Osteocyte (in vitro differentiated cells): Measurements from ENCODE around the gene NRIP3. TPM values are rescaled to one million over a fixed set of nuclear protein-coding genes. Genes with fewer than 3 reads are reported as not detected.

Experiments used
- DNase-seq: peaks from one replicate; pipeline ENCODE4 v3.0.0; 2021; ENCODE audit warnings: mixed read lengths; ENCODE audit not compliant: unreplicated experiment; ENCODE audit errors: extremely low spot score
- H3K27ac Mint-ChIP-seq: one replicate; pipeline ENCODE4 v1.8.0; 2021; ENCODE audit warnings: mild to moderate bottlenecking, mixed read lengths; ENCODE audit not compliant: unreplicated experiment
- H3K27me3 Mint-ChIP-seq: one replicate; pipeline ENCODE4 v1.8.0; 2021; ENCODE audit warnings: mixed read lengths; ENCODE audit not compliant: unreplicated experiment
- H3K36me3 Mint-ChIP-seq: one replicate; pipeline ENCODE4 v1.8.0; 2021; ENCODE audit warnings: mixed read lengths; ENCODE audit not compliant: unreplicated experiment
- H3K4me1 Mint-ChIP-seq: one replicate; pipeline ENCODE4 v1.8.0; 2021; ENCODE audit warnings: mixed read lengths; ENCODE audit not compliant: unreplicated experiment
- H3K4me3 Mint-ChIP-seq: one replicate; pipeline ENCODE4 v1.8.0; 2021; ENCODE audit warnings: mild to moderate bottlenecking, moderate library complexity, mixed read lengths; ENCODE audit not compliant: unreplicated experiment
- H3K9me3 Mint-ChIP-seq: one replicate; pipeline ENCODE4 v1.8.0; 2021; ENCODE audit warnings: mixed read lengths; ENCODE audit not compliant: unreplicated experiment
- CTCF ChIP-seq: fragments of 200-600 bp; sonication (generic); IDR thresholded peaks from 2 replicates; pipeline ENCODE4 v1.5.0; 2021; ENCODE audit warnings: antibody characterized with exemption, mild to moderate bottlenecking, moderate library complexity
- total RNA-seq: library from RNA; stranded (reverse); gene quantifications from 2 replicates; pipeline ENCODE4 v1.2.1, GENCODE V29; 2021

NRIP3 gene
- total RNA-seq, 1 donor from 2014 or later = 0.97 TPM

- TF ChIP-seq CTCF = no peak
- Mint-ChIP-seq H3K27ac (no peak overlapping the region), H3K36me3 (no peaks in the 10 kb centered on the region), H3K27me3 (no peaks in the 10 kb centered on the region), H3K9me3 (no peaks in the 10 kb centered on the region), H3K4me1 (no peaks in the 10 kb centered on the region), H3K4me3 (no peak overlapping the region)
- no peak for DNase-seq
Measured at GRCh38 chr11:9028581-9028980, 24.8 kb upstream of the NRIP3 start.

GRCh38 chr11:9025101-9025850 lies 21.5 kb upstream of the NRIP3 start:
- TF ChIP-seq CTCF = no peak

GRCh38 chr11:9022961-9023680 lies 19.3 kb upstream of the NRIP3 start:
- Mint-ChIP-seq H3K4me1 (no peaks in the 10 kb centered on the region), H3K36me3 (no peaks in the 10 kb centered on the region), H3K27me3 (no peaks in the 10 kb centered on the region), H3K4me3 (no peak overlapping the region), H3K9me3 (no peaks in the 10 kb centered on the region), H3K27ac (no peak overlapping the region)
- DNase-seq = no peak
- no peak for TF ChIP-seq CTCF

More at GRCh38 chr11:9025101-9025850, 21.5 kb upstream of the NRIP3 start:
- Mint-ChIP-seq H3K4me1 (no peaks in the 10 kb centered on the region), H3K27me3 (no peaks in the 10 kb centered on the region), H3K36me3 (no peaks in the 10 kb centered on the region), H3K9me3 (no peaks in the 10 kb centered on the region), H3K27ac (no peak overlapping the region), H3K4me3 (no peak overlapping the region)
- no peak for DNase-seq

GRCh38 chr11:9020916-9021315 lies 17.1 kb upstream of the NRIP3 start:
- TF ChIP-seq CTCF = no peak
- H3K9me3 Mint-ChIP-seq = no peaks in the 10 kb centered on the region
- no peaks in the 10 kb centered on the region for H3K36me3 Mint-ChIP-seq
- peaks cover 2% of the 10 kb centered on the region for H3K4me1 Mint-ChIP-seq
- H3K27me3 Mint-ChIP-seq = no peaks in the 10 kb centered on the region
- H3K4me3 Mint-ChIP-seq = no peak overlapping the region
- no peak for DNase-seq
- H3K27ac Mint-ChIP-seq = no peak overlapping the region

GRCh38 chr11:9019861-9020260 lies 16.1 kb upstream of the NRIP3 start:
- Mint-ChIP-seq H3K4me1 (peaks cover 2% of the 10 kb centered on the region), H3K27me3 (no peaks in the 10 kb centered on the region), H3K27ac (no peak overlapping the region), H3K9me3 (no peaks in the 10 kb centered on the region), H3K4me3 (no peak overlapping the region), H3K36me3 (no peaks in the 10 kb centered on the region)
- no peak for TF ChIP-seq CTCF
- DNase-seq = peak; percentile 67
